GM18519 (cell line): ENCODE measurements around the gene WIPF2.
"Not testable (repeated sequence)": the region's sequence is repeated elsewhere in the genome, so short reads cannot be mapped to it uniquely, and the experiment has no call there.

Experiments
- ATAC-seq: cut with Tn5 transposase; IDR thresholded peaks from one replicate; pipeline ENCODE4 v1.9.1; 2021; ENCODE audit warnings: mild to moderate bottlenecking, moderate library complexity; ENCODE audit not compliant: unreplicated experiment, low FRiP score

The WIPF2 gene

DNA sequence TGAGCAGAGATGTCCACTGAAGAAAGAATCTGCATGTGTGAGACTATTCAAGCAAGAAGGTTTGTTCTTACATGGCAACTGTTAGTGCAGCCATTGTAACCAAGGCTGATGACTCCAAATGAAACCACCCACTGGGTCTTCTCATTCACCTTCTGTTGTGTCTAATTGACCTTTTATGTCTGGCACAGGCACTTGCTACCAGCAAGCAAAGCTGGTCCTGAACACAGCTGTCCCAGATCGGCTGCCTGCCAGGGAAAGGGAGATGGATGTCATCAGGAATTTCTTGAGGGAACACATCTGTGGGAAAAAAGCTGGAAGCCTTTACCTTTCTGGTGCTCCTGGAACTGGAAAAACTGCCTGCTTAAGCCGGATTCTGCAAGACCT is 72.2 kb downstream of the WIPF2 start:
- no peak for ATAC-seq

DNA sequence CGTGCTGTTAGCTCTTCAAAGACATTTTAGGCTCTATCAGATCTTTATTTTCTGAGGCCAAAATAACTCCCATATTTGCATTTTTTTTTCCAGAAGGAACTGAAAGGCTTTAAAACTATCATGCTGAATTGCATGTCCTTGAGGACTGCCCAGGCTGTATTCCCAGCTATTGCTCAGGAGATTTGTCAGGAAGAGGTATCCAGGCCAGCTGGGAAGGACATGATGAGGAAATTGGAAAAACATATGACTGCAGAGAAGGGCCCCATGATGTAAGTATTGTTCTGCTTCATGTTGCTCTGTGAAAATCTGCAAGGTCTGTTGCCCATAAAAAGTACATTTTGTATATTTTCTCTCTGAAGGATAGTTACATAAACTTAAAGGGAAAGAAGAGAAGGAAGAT is 74.3 kb downstream of the WIPF2 start:
- ATAC-seq = no peak

DNA sequence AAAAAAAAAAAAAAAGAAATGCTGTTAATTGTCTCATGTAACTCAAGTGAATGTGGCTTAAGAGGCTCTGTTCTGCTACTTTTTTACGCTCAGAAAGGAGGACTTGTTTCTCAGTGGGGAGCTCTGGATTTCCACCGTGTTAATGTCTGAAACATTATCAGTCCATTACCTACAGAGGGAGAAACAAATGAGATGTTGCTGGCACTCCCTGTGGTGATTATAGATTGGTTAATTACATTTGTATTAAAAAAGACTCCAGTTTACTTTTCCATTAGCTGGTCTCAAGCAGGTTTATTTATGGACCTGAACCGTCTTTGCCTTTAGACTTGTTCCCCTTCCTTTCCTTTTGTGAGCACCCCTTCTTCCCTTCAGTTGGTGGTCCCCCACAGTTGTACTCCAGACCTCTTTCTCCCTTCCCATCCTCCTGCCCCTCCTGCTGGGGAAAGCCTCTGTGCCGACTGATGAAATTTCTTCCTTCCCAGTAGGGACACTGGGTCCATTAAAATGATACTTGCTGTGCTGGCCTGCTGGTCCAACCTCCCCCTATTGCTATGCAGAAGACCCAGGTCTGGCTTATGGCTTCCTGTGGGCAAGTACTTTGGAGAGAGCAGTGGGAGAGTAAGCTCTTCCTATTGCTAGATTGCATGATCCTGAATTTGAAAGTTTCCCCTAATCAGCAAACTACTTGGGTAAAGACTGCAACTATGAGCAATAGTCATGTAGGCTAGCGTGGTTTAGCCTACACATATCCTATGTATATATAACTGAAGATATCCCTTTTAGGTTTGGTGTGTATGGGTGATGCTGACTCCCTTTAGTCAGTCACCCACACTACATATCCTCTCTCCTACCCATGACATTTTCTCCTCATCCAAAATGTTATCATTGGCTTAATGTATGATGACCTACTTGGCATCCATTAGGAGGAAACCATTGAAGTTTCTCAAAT is 76.7 kb downstream of the WIPF2 start:
- no peak for ATAC-seq

DNA sequence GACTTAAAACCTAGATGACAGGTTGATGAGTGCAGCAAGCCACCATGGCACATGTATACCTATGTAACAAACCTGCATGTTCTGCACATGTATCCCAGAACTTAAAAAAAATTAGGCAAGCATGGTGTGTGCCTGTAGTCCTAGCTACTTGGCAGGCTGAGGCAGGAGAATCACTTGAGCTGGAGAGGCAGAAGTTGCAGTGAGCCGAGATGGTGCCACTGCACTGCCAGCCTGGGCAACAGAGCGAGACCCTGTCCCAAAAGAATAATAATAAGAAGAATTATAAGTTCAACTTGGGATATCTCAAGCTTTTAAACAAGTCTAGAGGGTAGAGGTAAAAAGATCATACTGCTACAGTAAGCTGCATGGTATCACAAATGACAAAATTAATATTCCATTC is 78.4 kb downstream of the WIPF2 start:
- no peak for ATAC-seq

DNA sequence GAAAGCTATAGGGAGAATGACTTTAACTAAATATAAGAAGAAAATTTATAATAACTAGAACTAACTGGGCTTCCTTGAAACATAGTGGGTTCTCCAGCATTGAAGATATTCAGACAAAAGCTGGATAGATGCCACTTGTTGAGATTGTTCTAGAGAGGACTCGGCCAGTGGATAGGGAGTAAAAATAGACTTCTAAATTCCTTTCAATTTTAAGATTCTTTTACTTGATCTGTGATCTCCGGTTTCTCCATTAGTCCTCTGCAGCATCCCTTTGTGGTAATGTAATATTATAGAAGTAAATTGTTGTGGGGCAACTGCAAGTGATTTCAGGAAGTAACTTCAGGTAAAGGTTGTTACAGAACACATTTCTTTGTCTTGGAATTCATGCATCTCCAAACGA is 79.6 kb downstream of the WIPF2 start:
- no peak for ATAC-seq

DNA sequence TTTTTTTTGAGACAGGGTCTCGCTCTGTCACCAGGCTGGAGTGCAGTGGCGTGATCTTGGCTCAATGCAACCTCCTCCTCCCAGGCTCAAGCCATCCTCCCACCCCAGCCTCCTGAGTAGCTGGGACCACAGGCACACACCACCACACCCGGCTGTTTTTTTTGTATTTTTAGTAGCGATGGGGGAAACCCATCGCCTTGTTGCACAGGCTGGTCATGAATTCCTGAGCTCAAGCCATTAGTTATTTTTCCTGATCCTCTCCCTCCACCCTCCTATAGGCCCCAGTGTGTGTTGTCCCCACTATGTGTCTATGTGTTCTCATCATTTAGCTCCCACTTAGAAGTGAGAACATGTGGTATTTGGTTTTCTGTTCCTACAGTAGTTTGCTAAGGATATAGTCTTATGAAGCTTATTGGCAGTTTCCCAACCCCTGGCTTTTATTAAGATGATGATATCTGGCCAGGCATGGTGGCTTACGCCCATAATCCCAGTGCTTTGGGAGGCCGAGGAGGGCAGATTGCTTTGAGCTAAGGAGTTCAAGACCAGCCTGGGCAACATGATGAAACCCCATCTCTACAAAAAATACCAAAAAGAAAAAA is 80.2 kb downstream of the WIPF2 start:
- ATAC-seq = not testable (repeated sequence)

DNA sequence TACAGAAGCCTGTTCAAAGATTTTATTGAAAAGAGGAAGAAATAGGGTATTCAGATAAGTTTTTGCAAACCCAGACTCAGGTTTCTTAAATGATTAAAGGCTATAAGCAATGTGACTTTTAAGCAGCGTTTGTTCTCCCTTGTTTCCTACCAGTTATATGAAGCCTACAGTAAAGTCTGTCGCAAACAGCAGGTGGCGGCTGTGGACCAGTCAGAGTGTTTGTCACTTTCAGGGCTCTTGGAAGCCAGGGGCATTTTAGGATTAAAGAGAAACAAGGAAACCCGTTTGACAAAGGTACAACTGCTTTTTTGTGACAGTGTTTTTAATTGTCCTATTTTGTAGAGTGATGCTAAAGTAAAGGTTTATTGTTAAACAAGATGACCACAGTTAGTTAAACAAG is 82.2 kb downstream of the WIPF2 start:
- ATAC-seq = no peak

DNA sequence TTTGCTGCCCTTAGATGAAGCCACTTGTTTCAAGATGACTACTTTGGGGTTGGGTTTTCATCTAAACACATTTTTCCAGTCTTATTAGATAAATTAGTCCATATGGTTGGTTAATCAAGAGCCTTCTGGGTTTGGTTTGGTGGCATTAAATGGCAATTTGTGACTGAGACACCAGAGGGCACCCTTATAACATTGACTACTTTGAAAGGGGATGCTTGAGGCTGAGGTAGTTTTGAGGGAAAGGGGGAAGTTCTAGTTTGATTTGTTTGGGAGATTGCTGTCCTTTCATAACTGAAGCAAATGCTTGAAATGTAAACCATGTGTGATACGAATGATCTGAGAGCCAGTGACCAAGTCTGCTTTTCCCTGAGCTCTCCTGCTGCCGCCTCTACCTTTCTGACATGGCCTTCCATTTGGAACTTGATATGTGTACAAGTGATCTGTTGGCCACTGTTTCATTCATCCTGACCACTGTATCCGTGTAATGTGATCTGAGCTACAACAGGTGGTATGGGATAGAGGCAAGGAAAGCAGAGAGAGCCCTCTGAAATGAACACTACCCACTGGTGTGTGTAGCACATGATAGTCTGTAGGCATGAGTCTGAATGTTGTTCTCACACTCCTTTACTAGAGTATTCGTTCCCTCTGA is 84.0 kb downstream of the WIPF2 start:
- no peak for ATAC-seq

DNA sequence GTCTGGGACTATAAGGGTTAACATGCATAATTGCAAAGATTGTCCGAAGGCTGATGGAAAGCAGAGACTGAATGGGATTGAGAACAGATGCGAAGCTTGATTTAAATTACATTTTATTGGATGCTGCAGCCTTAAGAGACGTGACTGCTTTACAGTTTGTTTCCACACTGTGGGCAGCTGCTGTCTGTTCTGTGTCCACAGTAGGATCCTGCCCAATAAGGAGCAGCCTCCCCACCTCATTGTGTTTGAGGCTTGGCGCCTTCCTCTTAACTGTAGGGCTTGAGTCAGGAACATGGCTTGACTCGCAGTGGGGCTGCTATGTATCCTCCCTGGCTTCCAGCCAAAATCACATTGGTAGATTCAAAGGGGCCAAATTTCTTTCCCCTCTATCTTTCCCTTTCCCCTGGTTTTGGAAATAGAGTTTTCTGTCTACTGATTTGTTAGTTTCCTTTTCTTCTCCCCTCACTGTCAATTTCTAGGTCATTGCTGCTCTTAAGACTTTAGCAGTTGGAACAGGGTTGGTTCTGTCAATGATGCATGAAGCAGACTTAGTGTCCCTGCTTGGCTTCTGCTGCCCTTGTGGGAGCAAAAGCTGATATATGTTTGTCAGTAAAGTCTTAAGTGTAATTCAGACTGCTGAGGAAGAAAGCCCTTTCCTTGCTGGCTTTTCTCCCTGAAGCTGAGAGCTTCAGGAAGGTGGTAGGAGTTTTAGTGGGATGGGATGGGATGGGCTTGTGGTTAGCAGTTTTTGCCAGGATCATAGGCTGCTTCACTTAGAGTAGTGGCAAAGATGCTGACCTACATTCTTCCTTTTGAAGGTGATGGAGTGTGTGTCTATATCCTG is 84.8 kb downstream of the WIPF2 start:
- ATAC-seq = no peak

DNA sequence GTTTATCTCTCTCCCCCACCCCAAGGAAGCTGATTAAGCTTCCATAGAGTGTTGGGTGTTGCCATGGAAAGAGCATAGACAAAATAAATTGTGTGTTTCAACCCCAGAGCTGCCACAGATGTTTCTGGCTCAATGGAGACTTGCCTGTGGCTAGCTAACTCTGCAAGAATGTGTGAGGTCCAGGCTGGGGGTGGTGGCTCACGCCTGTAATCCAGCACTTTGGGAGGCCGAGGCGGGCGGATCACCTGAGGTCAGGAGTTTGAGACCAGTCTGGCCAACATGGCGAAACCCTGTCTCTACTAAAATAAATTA is 85.4 kb downstream of the WIPF2 start:
- not testable (repeated sequence) for ATAC-seq

DNA sequence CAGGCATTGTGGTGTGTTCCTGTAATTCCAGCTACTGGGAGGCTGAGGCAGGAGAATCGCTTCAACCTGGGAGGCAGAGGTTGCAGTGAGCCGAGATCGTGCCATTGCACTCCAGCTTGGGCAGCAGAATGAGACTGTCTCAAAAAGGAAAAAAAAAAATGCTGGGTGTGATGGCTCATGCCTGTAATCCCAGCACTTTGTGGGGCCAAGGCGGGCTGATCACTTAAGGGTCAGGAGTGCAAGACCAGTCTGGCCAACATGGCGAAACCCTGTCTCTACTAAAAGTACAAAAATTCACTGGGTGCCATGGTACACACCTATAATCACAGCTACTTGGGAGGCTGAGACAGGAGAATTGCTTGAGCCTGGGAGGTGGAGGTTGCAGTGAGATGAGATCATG is 85.8 kb downstream of the WIPF2 start:
- not testable (repeated sequence) for ATAC-seq

DNA sequence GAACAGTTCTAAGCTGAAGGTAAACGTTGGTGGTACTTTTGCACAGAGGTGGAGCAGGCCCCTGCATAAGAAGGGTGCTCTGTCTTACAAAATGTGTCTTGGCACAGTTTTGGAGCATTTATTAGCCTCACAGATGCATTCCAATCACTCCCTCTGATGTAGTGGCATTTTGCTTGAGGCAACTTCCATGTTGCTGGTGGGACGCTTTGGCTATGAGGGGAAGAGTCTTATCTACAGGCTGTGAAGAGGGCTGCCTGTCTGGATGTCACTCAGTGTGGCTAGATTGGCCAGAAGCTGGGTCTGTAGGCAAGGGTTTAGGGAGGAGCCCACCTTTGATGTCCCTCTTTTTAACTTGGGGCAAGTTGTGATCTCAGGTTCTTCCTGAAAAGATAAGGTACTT is 87.3 kb downstream of the WIPF2 start:
- ATAC-seq = no peak

DNA sequence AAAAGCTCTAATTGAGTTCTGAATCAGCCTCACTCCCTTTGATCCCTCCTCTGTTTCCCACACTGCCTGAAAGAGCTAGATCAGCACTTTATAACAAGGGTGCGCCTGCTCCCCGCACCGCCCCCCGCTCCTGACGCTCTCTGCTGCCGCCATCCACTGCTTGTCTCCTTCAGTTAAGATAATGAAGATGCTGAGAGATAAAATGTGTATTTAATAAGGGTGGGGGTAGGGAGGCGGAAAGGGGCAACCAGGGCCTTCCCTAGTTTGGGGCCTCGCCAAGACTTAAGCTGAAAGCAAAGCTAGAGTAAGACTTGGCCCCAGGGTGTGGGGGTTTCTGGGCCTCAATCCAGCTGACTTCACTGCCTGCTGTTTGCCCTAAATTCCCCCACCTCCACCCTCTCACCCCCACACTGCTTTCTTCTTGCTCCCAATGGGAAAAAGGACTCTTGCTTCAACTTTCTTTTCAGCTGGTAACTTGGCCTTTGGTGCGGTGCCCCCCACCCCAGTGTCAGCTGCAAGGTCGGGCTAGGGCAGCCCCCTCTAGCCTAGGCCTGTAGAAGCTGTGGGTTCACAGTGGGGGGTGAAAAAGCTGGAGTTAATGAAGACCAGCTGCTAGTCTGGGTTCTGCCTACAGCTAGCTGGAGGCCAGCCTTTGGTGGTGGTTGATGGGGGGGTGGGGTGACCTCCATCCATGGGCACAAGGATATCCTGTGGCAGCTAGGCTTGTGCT is 88.1 kb downstream of the WIPF2 start:
- no peak for ATAC-seq

DNA sequence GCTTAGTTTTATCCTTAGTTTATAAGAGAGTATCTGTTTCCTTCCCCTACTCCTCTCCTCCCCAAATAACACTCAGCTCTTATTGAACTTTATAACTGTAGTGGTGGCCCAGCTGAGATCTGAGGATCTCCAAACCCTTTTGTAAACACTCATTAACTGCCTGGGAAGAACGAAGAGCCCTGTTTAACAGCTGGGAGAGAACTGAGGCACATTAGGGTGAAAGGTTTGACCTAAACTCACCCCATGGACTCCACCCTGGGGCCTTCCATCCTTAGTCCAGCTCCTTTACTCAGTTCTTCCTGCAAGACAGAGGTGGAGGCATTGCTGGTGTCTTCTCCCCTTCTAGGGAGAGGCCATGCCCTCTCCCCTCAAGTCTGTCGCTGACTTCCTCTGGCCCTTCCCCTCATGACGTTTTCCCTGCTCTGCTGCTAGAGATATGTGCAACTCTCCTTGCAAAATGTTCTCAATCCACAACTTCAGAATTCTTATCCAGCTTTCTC is 88.7 kb downstream of the WIPF2 start:
- no peak for ATAC-seq

DNA sequence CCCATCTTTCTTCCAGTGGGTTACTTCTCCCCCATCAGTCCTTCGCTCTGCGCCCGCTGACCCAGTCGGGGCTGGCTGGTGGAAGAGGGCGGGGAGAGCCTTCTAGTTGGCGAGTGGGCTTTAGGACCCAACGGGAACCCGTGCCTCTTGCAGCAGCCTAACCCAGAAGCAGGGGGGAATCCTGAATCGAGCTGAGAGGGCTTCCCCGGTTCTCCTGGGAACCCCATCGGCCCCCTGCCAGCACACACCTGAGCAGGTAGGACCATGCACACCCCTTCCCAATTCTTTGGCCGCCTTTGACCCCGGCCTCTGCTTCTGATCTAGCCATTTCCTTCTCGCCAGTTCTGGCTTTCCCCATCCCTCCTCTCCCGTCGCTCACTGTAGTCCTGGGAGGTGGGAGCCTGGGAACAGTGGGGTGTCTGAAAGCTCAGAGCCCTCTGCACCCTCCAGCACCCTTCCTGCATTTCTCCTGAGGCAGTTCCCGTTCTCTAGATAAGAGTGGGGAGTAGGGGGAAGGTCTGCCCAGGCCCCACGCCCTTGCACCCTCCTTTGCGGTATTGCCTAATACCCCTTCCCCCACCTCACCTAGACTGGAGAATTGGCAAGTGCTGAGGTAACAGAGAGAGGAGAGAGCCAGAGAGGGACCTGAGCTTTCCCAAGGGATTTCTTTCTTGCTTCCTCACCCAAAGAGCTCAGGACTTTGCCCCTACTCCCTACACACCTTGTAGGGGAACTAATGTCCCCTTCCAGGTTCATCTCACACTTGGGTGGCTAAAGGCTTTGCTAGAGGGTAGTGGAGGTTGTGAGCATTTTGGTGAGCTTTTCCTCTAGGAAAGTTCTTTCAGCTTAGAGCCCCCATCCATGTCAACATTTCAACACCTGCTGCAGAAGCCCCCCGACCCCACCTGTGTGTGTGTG is 90.2 kb downstream of the WIPF2 start, which contains the start of gene RARA:
RARA (plus strand) TSS at position 150 of the 918 bp plus-strand sequence. CDS start 22,039 bp downstream, outside the sequence.
- ATAC-seq = no peak

DNA sequence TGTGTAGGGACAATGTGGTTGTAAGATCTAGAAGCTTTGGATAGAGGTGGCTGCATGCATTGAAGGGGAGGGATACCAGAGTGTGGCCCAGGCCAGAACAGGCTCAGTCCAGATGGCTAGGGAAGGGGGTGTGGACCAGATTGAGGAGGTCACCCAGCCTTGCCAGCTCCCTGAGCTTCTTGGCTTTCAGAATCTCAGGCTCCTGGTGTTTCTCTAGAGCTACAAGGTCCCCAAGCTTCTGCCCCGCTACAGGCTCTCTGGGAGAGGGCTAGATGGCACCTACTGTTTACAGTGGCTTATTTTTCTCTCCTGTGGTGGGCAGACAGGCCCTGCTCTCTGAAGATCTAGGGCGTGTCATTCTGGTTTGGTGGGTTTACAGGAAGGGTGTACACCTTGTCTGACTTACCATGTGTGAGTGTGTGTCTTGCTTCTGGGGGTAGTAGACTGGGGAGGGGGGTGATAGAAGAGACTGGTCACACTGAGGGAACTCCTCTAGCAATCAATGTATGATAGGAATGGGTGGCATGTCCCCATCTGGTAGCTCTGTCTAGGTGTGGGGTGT is 90.9 kb downstream of the WIPF2 start:
- ATAC-seq = no peak

DNA sequence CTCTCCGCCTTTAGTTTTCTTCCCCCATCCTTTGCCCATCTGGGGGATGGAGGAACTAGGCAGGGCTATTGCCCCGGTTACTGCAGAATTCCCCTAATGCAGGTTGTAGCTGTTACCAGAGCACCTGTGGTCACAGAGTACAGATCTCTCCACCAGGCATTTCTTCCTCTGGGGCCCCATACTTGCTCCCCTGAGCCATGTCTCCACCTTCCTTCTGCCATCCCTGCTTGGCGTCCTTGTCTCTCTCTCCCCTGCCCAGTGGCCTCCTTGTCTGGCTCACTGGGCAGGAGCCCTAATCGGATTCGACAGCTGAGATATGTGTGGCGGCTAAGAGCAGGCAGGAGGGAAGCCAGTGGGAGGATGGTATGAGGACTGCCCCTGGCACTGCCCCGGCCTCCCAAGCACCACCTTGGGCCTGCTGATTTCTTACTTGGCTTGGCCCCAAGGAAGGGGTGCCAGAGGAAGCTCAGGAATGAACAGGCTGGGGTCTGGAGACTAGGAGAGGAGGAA is 91.8 kb downstream of the WIPF2 start:
- no peak for ATAC-seq

DNA sequence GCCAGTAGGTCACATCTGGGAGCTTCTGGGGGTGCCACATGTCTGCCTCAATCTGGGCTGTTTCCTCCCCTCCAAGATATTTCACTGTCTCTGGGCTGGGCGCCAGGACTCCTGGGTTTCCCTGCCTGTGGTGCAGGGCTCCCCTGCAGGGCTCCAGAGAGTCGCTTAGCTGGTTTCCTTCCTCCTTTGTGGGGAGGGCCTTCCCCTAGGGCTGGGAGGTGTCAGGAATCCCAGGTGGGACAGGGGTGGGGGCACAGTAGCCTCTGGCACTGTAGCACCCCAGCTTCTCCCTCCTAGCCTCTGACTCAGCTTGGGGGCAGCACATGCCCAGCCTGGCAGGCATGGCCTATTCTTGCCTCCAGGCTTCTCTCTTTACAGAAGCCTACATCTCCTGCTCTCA is 92.5 kb downstream of the WIPF2 start:
- no peak for ATAC-seq
